A673 (cell line): Measurements from ENCODE around the gene IQCM. TPM values are rescaled to one million over a fixed set of nuclear protein-coding genes. Genes with fewer than 3 reads are reported as not detected.

ENCODE experiments used
- BruUV-seq: library from RNA; stranded (reverse); fragments of 400-500 nt; replicated peaks from 2 replicates; lab custom pipeline; 2021; lab: Mats Ljungman, UMichigan
- CTCF ChIA-PET: fragments of 300-600 bp; sonication (Branson Sonifier 250); formaldehyde crosslinking; loops from one replicate; lab custom pipeline; 2022; ENCODE audit warnings: antibody characterized with exemption; lab: Charles Lee
- POLR2A ChIA-PET: fragments of 300-600 bp; sonication (Branson Sonifier 250); formaldehyde crosslinking; loops from one replicate; lab custom pipeline; 2022; ENCODE audit warnings: antibody characterized with exemption; ENCODE audit not compliant: low non-redundant PET; lab: Charles Lee
- DNase-seq: peaks from one replicate; pipeline ENCODE4 v3.0.0-alpha.2; 2015; ENCODE audit warnings: low spot score
- H3K27ac ChIP-seq: fragments of 200-600 bp; sonication (generic); 2 replicates; pipeline ENCODE4 v1.5.1; 2016; ENCODE audit warnings: mixed run types, low read depth, mild to moderate bottlenecking, mixed read lengths, antibody characterized with exemption, low read length; ENCODE audit not compliant: poor library complexity, severe bottlenecking
- H3K27me3 ChIP-seq: fragments of 200-600 bp; sonication (generic); replicated peaks from 2 replicates; pipeline ENCODE4 v1.6.1; 2017; ENCODE audit warnings: mixed run types, low read depth, mild to moderate bottlenecking, mixed read lengths, antibody characterized with exemption, low read length; ENCODE audit not compliant: insufficient read depth, poor library complexity
- H3K36me3 ChIP-seq: fragments of 200-600 bp; sonication (generic); 2 replicates; pipeline ENCODE4 v1.6.1; 2016; ENCODE audit warnings: mixed run types, mild to moderate bottlenecking, mixed read lengths, antibody characterized with exemption, low read length; ENCODE audit not compliant: insufficient read depth, poor library complexity, severe bottlenecking
- H3K4me1 ChIP-seq: fragments of 200-600 bp; sonication (generic); 2 replicates; pipeline ENCODE4 v1.6.1; 2017; ENCODE audit warnings: mixed run types, mild to moderate bottlenecking, mixed read lengths, antibody characterized with exemption, low read length; ENCODE audit not compliant: insufficient read depth, poor library complexity, severe bottlenecking
- H3K4me3 ChIP-seq: fragments of 200-600 bp; sonication (generic); 2 replicates; pipeline ENCODE4 v1.5.1; 2016; ENCODE audit warnings: low read depth, mixed run types, mild to moderate bottlenecking, mixed read lengths, low read length; ENCODE audit not compliant: poor library complexity, severe bottlenecking
- H3K9me3 ChIP-seq: fragments of 200-600 bp; sonication (generic); 2 replicates; pipeline ENCODE4 v1.6.1; 2016; ENCODE audit warnings: mixed run types, low read depth, mild to moderate bottlenecking, mixed read lengths, antibody characterized with exemption, low read length; ENCODE audit not compliant: poor library complexity, severe bottlenecking
- CTCF ChIP-seq: fragments of 300-800, 200-600 bp; sonication (generic); conservative IDR thresholded peaks from 2 replicates; pipeline ENCODE4 v1.5.1; 2017; ENCODE audit warnings: low read depth, mild to moderate bottlenecking, antibody characterized with exemption, low read length, moderate library complexity, mixed read lengths
- EZH2 ChIP-seq: fragments of 200-600 bp; sonication (generic); IDR thresholded peaks from 2 replicates; pipeline ENCODE4 v1.6.1; 2017; ENCODE audit warnings: borderline replicate concordance, low read depth, mild to moderate bottlenecking, mixed read lengths, antibody characterized with exemption, low read length; ENCODE audit not compliant: poor library complexity, severe bottlenecking
- intact Hi-C: fragments of 100-400 bp; cut with micrococcal nuclease; formaldehyde crosslinking; loops from one replicate; pipeline ENCODE4 v1.10.0; 2022; ENCODE audit not compliant: unreplicated experiment
- total RNA-seq: library from RNA; stranded (reverse); gene quantifications from 2 replicates; pipeline ENCODE4 v1.2.3, GENCODE V29; 2021

IQCM gene
- total RNA-seq, 1 experiment from 2014 or later, result not detected

GRCh38 chr4:149306537-149306936 lies 509.1 kb downstream of the IQCM start:
- intact Hi-C loops, result no loop called here
- Histone ChIP-seq H3K4me3 (no peak overlapping the region), H3K27ac (no peak overlapping the region), H3K9me3 (no peaks in the 10 kb centered on the region), H3K36me3 (no peaks in the 10 kb centered on the region), H3K27me3 (no peaks in the 10 kb centered on the region), H3K4me1 (peaks cover 7% of the 10 kb centered on the region)
- no peak for DNase-seq
- ChIA-PET CTCF (no interaction called here), POLR2A (no interaction called here)
- TF ChIP-seq CTCF (no peak), EZH2 (no peak)
- no TSS peak for BruUV-seq
